ENCODE data around the gene PFDN1. TPM values are rescaled to one million over a fixed set of nuclear protein-coding genes. Genes with fewer than 3 reads are reported as not detected.

Gene PFDN1
- total RNA-seq, 1 experiment from 2014 or later = 150 TPM

- no peak for DNase-seq (ENCODE audit: low read depth)
- in situ Hi-C loops (cut with HindIII; ENCODE audit: low pct_unique_long_range_greater_than_20kb, low sequenced_read_pairs) = no loop called here
Measured at GRCh38 chr5:140249536-140249935, 53.4 kb downstream of the PFDN1 start.

DNA sequence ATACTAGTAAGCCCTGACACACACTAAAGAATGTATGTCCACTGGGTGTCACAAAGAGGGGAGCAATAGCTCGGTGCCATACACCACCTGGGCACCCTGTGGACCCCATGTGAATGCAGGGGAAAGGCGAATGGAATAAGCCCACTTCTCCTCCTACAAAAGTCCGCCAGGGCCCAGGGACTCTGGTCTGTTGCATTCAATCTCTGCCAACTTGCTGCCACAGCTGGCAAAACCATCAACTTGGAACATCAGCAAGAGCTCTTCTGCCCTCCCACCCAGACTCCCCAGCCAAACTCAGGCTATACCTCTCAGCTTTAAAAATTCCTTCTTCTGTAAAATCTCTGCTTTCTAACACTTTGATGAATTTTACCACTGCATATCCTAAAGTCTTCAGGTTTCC, 54.5 kb downstream of the PFDN1 start:
- no peak for DNase-seq (ENCODE audit: low read depth)
- in situ Hi-C loops (cut with HindIII; ENCODE audit: low pct_unique_long_range_greater_than_20kb, low sequenced_read_pairs) = no loop called here

DNA sequence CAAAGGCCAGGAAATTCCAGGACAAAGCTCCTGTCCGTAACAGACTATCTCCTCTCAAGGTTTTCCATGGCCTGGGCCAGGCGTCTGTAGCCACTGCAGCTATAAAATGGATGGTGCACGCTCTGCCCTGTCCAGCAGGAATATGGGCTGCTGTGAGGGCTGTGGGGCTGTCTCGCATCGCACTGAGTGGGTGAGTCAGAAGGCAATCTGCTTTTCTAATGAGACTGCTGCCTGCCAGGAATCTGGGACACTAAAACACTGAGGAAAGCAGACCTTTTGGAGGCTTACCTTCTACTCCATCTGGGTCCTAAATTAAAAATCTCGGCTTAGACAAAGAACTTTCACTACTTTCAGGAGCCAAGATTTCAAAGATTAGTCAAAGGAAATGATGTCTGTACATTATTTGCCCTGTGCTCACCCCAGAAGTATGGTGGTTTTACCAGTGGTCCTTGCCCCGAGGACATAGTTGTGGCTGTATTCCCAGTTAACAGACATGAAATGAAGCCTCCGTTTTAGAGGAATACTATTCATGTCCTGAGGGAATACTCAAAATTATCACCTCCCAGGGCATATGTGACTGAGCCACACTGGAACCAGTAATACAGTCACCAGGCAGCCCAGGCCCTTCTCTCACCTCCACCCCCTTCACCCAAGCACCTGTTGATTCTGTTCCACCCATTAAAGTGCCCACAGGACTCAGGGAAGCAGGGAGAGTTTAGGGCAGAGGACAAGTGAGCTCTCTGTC, 56.4 kb downstream of the PFDN1 start:
- in situ Hi-C loops (cut with HindIII; ENCODE audit: low pct_unique_long_range_greater_than_20kb, low sequenced_read_pairs) = no loop called here
- DNase-seq (ENCODE audit: low read depth) = no peak

- no peak for DNase-seq (ENCODE audit: low read depth)
- in situ Hi-C loops (cut with HindIII; ENCODE audit: low pct_unique_long_range_greater_than_20kb, low sequenced_read_pairs) = no loop called here
Measured at GRCh38 chr5:140245926-140246325, 57.0 kb downstream of the PFDN1 start.

- DNase-seq (ENCODE audit: low read depth) = no peak
- in situ Hi-C loops (cut with HindIII; ENCODE audit: low pct_unique_long_range_greater_than_20kb, low sequenced_read_pairs) = no loop called here
Measured at GRCh38 chr5:140245341-140245740, 57.6 kb downstream of the PFDN1 start.

- in situ Hi-C loops (cut with HindIII; ENCODE audit: low pct_unique_long_range_greater_than_20kb, low sequenced_read_pairs) = no loop called here
- DNase-seq (ENCODE audit: low read depth) = peak; percentile 69
Measured at GRCh38 chr5:140244525-140245025, 58.3 kb downstream of the PFDN1 start.

DNA sequence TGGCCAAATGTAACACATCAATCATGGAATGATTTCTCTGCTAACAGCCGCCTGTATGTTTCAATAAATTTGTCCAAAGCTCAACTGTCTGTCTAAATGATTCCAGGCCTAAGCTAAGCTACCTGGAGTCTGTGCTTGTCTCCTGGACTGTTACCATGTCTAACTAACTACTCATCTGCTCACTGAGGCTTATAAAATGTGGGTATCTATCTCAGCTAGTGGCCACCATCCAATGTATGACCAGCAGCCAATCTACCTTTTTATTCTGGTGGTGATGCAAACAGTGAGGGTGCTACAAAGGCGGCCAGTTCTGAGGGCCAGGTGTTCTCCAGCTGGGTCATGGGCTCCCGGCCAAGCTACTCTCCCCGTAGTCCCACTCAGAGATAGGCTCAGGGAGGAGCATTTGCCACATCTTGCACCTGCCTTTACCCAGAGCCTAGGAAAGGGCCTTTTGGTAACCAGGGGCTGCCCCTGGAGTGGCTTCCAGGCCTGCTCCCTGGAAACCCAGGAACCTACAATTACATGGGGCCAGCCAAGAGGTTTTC, 59.1 kb downstream of the PFDN1 start:
- in situ Hi-C loops (cut with HindIII; ENCODE audit: low pct_unique_long_range_greater_than_20kb, low sequenced_read_pairs) = no loop called here
- no peak for DNase-seq (ENCODE audit: low read depth)

- no peak for DNase-seq (ENCODE audit: low read depth)
- in situ Hi-C loops (cut with HindIII; ENCODE audit: low pct_unique_long_range_greater_than_20kb, low sequenced_read_pairs) = no loop called here
Measured at GRCh38 chr5:140242890-140243585, 59.9 kb downstream of the PFDN1 start.

DNA sequence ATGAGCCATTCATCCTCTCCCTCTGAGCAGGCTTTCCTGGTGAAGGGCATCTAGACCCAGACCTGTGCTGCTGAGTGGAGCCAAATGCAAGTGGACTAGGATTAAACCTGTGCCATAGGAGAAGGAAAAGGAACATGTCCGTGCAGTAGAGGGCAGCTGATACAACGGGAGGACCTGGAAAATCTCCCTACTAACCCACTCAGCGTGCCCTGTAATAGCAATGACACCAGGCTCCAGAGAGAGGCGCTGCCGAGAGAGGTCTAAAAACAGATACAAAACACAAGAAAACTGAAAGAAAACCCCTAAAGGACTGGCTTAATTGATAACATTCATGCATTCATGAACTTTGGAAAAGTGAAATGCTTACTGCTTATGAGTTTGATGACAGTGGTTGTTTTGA, 60.8 kb downstream of the PFDN1 start:
- in situ Hi-C loops (cut with HindIII; ENCODE audit: low pct_unique_long_range_greater_than_20kb, low sequenced_read_pairs) = no loop called here

DNA sequence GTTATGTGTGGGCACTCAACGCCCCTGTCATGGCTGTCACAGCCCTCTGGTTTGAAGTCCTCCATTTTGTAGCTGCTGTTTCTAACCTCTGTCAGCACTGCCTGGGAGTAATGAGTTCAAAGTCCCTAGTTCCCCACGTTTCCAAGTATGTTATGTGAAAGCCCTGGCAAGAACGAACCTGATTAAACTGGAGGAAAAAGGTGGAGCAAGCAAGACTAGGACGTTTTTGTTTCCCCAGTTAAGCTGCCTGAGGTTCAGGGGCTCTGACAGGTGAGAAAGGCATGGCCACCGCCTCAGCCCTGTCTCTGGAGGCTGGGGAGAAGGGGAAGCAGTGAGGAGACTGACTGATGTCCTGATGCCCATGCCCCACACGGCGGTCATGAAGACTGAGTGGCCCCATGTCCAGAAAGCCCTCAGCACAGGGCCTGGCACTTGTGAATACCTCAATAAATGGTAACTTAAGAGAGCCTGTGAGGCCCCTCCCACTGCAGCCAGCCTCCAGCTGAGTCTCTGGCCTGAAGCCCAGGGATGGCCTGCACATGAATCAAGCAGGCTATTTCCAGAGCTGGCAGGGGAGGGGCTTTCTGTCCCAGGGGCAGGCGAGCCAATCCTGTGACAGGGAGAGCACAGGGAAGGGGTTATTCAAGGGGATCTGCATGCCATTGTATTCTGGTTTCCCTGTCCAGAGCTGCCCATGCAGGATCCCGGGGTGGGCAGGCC, 61.8 kb downstream of the PFDN1 start:
- in situ Hi-C loops (cut with HindIII; ENCODE audit: low pct_unique_long_range_greater_than_20kb, low sequenced_read_pairs) = no loop called here
- DNase-seq (ENCODE audit: low read depth) = peak; percentile 86

More for the DNA sequence above, 60.8 kb downstream of the PFDN1 start:
- DNase-seq (ENCODE audit: low read depth) = no peak

GRCh38 chr5:140239939-140240700, 62.8 kb downstream of the PFDN1 start:
- in situ Hi-C loops (cut with HindIII; ENCODE audit: low pct_unique_long_range_greater_than_20kb, low sequenced_read_pairs) = no loop called here
- DNase-seq (ENCODE audit: low read depth) = peak; percentile 16

GRCh38 chr5:140239461-140239860, 63.4 kb downstream of the PFDN1 start:
- no peak for DNase-seq (ENCODE audit: low read depth)
- in situ Hi-C loops (cut with HindIII; ENCODE audit: low pct_unique_long_range_greater_than_20kb, low sequenced_read_pairs) = no loop called here

DNA sequence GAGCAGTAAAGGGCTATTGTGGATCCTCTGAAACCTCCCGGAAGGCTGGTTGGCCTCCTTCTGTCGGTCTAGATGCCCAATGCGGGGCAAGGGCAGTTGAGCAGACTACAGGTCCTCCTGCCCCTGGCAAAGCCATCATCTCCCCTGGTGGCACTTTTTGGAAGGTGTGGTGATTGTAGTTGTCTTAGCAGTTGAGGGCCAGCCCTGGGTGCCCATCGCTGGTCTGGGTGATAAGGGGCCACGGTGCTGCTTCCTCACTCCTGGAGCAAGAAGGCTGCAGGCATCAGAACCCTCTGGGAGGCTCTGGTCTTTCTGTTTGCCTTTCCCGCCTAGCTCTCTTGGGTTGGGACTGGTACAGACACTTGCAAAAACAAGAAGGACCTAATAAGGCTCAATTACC, 64.1 kb downstream of the PFDN1 start:
- in situ Hi-C loops (cut with HindIII; ENCODE audit: low pct_unique_long_range_greater_than_20kb, low sequenced_read_pairs) = no loop called here

GRCh38 chr5:140236891-140237598, 65.9 kb downstream of the PFDN1 start:
- in situ Hi-C loops (cut with HindIII; ENCODE audit: low pct_unique_long_range_greater_than_20kb, low sequenced_read_pairs) = no loop called here

More for the DNA sequence above, 64.1 kb downstream of the PFDN1 start:
- DNase-seq (ENCODE audit: low read depth) = no peak

GRCh38 chr5:140235791-140236551, 66.9 kb downstream of the PFDN1 start:
- in situ Hi-C loops (cut with HindIII; ENCODE audit: low pct_unique_long_range_greater_than_20kb, low sequenced_read_pairs) = no loop called here

More at GRCh38 chr5:140236891-140237598, 65.9 kb downstream of the PFDN1 start:
- no peak for DNase-seq (ENCODE audit: low read depth)

GRCh38 chr5:140234377-140234989, 68.4 kb downstream of the PFDN1 start:
- DNase-seq (ENCODE audit: low read depth) = no peak
- in situ Hi-C loops (cut with HindIII; ENCODE audit: low pct_unique_long_range_greater_than_20kb, low sequenced_read_pairs) = no loop called here

More at GRCh38 chr5:140235791-140236551, 66.9 kb downstream of the PFDN1 start:
- DNase-seq (ENCODE audit: low read depth) = no peak

All from Caki2 (cell line).